ENCODE results near the gene TRPM5. TPM values are rescaled to one million over a fixed set of nuclear protein-coding genes. Genes with fewer than 3 reads are reported as not detected.

TRPM5 gene
- total RNA-seq, 1 experiment from 2014 or later, result not detected

DNA sequence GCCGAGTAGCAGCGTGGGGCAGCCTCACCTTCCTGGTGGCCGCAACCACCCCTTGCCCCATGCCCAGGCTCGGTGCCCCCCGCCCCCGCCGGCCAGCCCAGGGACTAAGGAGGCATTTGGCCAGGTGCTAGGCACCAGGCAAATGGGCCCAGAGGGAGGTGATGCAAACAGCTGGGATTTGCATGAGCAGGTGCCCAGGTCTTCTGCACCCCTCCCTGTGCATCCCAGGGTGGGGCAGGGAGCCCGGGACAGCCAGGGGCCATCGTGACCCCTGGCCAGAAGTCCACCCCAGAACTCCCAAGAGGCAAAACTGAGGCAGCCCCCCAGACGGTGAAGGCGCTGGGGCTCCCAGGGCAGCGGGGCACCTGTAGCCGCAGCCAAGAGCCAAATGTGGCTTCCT is 18.1 kb downstream of the TRPM5 start:
- Mint-ChIP-seq H3K36me3 (ENCODE audit: insufficient read depth, unreplicated experiment) (no peaks in the 10 kb centered on the region), H3K27ac (ENCODE audit: unreplicated experiment) (no peak overlapping the region), H3K4me3 (ENCODE audit: low read depth, unreplicated experiment) (no peak overlapping the region), H3K4me1 (ENCODE audit: low read depth, unreplicated experiment) (no peaks in the 10 kb centered on the region), H3K9me3 (ENCODE audit: low read depth, unreplicated experiment) (no peaks in the 10 kb centered on the region), H3K27me3 (ENCODE audit: unreplicated experiment) (peaks cover 34% of the 10 kb centered on the region)
- BruUV-seq (replicated peaks), result no TSS peak
- no peak for DNase-seq
- intact Hi-C loops (cut with micrococcal nuclease; ENCODE audit: unreplicated experiment), result no loop called here
- CTCF ChIA-PET, result interaction anchor here (4.3 kb wide), 1 partner anchor 105 kb away, joined by 38 read pairs; no protein-coding TSS in a partner anchor
- TF ChIP-seq, protein P1, sequence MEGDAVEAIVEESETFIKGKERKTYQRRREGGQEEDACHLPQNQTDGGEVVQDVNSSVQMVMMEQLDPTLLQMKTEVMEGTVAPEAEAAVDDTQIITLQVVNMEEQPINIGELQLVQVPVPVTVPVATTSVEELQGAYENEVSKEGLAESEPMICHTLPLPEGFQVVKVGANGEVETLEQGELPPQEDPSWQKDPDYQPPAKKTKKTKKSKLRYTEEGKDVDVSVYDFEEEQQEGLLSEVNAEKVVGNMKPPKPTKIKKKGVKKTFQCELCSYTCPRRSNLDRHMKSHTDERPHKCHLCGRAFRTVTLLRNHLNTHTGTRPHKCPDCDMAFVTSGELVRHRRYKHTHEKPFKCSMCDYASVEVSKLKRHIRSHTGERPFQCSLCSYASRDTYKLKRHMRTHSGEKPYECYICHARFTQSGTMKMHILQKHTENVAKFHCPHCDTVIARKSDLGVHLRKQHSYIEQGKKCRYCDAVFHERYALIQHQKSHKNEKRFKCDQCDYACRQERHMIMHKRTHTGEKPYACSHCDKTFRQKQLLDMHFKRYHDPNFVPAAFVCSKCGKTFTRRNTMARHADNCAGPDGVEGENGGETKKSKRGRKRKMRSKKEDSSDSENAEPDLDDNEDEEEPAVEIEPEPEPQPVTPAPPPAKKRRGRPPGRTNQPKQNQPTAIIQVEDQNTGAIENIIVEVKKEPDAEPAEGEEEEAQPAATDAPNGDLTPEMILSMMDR (IDR thresholded peaks at IDR 0.05; ENCODE audit: unreplicated experiment), result no peak

DNA sequence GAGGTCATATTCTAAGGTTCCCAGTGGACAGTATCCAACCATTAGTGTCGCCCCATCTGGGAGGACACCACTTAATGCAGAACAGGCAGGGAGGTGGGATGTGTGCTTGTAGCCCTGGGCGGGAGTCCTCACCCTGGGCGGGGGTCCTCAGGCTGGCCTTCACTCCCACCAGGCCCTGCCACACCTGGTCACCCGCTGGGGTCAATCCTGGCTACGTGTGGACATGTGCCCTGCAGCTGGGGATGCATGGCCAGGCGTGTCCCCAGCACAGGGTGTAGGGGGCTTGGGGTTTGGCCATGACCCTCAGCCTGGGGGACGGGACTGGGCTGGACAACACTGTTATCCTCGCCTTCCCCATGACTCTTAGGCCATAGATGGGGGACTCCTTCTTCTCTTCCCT is 18.8 kb downstream of the TRPM5 start:
- H3K9me3 Mint-ChIP-seq (ENCODE audit: low read depth, unreplicated experiment), result no peaks in the 10 kb centered on the region
- BruUV-seq (replicated peaks), result no TSS peak
- CTCF ChIA-PET, result interaction anchor here (4.3 kb wide), 1 partner anchor 106 kb away, joined by 38 read pairs; no protein-coding TSS in a partner anchor
- H3K4me3 Mint-ChIP-seq (ENCODE audit: low read depth, unreplicated experiment), result no peak overlapping the region
- intact Hi-C loops (cut with micrococcal nuclease; ENCODE audit: unreplicated experiment), result no loop called here
- no peaks in the 10 kb centered on the region for H3K36me3 Mint-ChIP-seq (ENCODE audit: insufficient read depth, unreplicated experiment)
- TF ChIP-seq, protein P1 (IDR thresholded peaks at IDR 0.05; ENCODE audit: unreplicated experiment), result no peak
- DNase-seq, result no peak
- H3K27ac Mint-ChIP-seq (ENCODE audit: unreplicated experiment), result no peak overlapping the region
- H3K27me3 Mint-ChIP-seq (ENCODE audit: unreplicated experiment), result peaks cover 34% of the 10 kb centered on the region
- H3K4me1 Mint-ChIP-seq (ENCODE audit: low read depth, unreplicated experiment), result no peaks in the 10 kb centered on the region

DNA sequence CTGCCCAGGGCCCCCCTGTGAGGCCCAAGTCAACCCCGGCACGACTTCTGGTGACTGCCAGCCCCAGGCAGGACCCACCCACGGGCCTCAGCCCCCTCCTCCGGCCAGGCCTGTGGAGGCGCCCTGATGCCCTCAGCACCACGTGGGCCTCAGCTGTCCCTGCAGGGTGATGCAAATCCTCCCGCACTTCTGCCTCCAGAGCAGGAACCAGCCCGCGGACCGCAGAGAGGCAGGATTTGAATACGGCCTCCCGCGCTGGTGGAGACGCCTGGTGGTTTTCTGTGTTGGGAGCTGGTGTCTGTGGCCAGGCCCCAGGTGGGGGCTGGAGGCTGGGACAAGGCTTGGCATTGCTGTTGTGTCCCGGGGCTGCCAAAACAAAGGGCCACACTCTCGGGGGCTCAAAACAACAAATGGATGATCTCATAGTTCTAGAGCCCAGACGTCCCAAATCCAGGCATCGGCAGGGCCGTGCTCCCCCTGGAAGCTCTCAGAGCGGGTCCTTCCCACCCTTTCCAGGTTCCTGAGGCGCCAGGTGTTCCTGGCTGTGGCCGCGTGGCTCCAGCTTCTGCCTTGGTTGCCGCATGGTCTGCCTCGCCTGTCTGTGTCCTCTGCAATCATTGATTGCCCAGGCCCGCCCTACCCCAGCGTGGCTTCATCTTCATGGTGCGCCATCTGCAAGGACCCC is 19.4 kb downstream of the TRPM5 start:
- BruUV-seq (replicated peaks), result no TSS peak
- peaks cover 34% of the 10 kb centered on the region for H3K27me3 Mint-ChIP-seq (ENCODE audit: unreplicated experiment)
- H3K27ac Mint-ChIP-seq (ENCODE audit: unreplicated experiment), result no peak overlapping the region
- TF ChIP-seq, protein P1 (IDR thresholded peaks at IDR 0.05; ENCODE audit: unreplicated experiment), result no peak
- intact Hi-C loops (cut with micrococcal nuclease; ENCODE audit: unreplicated experiment), result loop anchor here (5.0 kb wide), 1 partner anchor 228 kb away; no protein-coding TSS in a partner anchor
- no peaks in the 10 kb centered on the region for H3K36me3 Mint-ChIP-seq (ENCODE audit: insufficient read depth, unreplicated experiment)
- no peak overlapping the region for H3K4me3 Mint-ChIP-seq (ENCODE audit: low read depth, unreplicated experiment)
- CTCF ChIA-PET, result interaction anchor here (4.3 kb wide), 1 partner anchor 107 kb away, joined by 38 read pairs; no protein-coding TSS in a partner anchor
- H3K9me3 Mint-ChIP-seq (ENCODE audit: low read depth, unreplicated experiment), result no peaks in the 10 kb centered on the region
- DNase-seq, result no peak
- no peaks in the 10 kb centered on the region for H3K4me1 Mint-ChIP-seq (ENCODE audit: low read depth, unreplicated experiment)

DNA sequence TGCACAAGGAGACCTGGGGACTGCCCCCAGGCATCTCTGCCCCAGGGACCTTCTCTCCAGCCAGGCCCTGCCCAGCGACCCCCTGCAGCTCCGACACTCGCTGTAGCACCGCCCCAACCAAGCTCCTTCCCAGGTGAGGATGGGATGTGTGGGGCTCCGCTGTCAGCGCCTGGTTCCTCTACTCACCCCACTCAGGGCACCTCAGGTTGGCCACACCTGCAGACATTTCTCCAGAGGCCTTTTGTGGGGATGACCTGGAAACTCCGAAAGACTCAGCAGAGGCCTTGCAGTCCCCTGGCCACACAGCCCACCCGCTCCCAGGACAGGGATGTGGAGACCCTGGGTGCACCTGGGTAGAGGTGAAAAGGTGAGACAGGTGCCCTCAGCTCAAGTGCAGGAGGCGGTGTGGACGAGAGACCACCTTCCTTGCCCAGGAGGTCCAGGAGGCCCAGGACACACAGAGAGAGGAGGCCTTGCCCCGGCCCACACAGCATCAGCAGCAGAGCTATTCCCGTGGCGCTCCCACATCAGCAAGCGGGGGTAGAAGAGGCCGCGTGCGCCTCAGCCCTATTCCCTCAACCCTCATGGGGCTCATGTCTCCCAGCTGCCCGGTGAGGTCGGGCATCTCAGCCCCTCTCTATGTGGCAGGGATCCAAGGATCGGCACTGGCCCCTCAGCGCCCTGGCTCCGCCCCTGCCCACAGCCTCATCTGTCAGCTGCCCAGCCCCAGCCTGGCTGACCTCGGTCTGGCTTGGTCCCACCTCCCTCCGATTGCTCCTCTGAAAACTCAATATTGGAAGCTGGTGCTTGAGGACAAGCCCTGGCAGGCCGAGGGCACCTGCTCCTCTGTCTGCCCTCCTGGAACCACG is 20.9 kb downstream of the TRPM5 start:
- Mint-ChIP-seq H3K4me1 (ENCODE audit: low read depth, unreplicated experiment) (no peaks in the 10 kb centered on the region), H3K27me3 (ENCODE audit: unreplicated experiment) (peaks cover 34% of the 10 kb centered on the region), H3K9me3 (ENCODE audit: low read depth, unreplicated experiment) (no peaks in the 10 kb centered on the region), H3K4me3 (ENCODE audit: low read depth, unreplicated experiment) (no peak overlapping the region), H3K27ac (ENCODE audit: unreplicated experiment) (no peak overlapping the region), H3K36me3 (ENCODE audit: insufficient read depth, unreplicated experiment) (no peaks in the 10 kb centered on the region)
- CTCF ChIA-PET, result no interaction called here
- BruUV-seq (replicated peaks), result no TSS peak
- TF ChIP-seq, protein P1 (IDR thresholded peaks at IDR 0.05; ENCODE audit: unreplicated experiment), result no peak
- no peak for DNase-seq
- intact Hi-C loops (cut with micrococcal nuclease; ENCODE audit: unreplicated experiment), result loop anchor here (5.0 kb wide), 1 partner anchor 226 kb away; no protein-coding TSS in a partner anchor

All from Calu3 (cell line).